ENCODE data around the gene NECTIN1.

DNA sequence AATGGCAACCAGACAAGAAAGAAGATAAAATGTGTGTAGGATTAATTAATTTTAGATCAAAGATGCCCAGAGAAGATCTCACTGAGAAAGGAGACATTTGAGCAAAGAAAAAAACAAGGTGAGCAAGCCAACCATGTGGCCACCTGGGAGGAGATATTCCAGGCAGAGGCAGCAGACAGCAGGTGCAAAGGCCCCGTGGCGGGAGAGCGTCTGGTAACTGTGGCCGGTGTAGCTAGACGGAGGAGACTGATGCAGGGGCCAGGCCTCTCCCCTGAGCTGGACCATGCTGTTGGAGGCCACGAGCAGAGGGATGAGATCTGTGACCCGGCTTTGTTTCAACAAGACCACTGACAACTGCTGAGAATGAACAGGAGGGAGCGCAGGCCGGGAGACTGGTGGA is 23.6 kb downstream of the NECTIN1 start:
- TF ChIP-seq, protein P1, sequence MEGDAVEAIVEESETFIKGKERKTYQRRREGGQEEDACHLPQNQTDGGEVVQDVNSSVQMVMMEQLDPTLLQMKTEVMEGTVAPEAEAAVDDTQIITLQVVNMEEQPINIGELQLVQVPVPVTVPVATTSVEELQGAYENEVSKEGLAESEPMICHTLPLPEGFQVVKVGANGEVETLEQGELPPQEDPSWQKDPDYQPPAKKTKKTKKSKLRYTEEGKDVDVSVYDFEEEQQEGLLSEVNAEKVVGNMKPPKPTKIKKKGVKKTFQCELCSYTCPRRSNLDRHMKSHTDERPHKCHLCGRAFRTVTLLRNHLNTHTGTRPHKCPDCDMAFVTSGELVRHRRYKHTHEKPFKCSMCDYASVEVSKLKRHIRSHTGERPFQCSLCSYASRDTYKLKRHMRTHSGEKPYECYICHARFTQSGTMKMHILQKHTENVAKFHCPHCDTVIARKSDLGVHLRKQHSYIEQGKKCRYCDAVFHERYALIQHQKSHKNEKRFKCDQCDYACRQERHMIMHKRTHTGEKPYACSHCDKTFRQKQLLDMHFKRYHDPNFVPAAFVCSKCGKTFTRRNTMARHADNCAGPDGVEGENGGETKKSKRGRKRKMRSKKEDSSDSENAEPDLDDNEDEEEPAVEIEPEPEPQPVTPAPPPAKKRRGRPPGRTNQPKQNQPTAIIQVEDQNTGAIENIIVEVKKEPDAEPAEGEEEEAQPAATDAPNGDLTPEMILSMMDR (IDR thresholded peaks at IDR 0.05), result no peak
- TF ChIP-seq POLR2A (IDR thresholded peaks at IDR 0.05) (no peak), EP300 (IDR thresholded peaks at IDR 0.05) (no peak), POLR2AphosphoS5 (IDR thresholded peaks at IDR 0.05) (no peak)
